KOPT-K1 (cell line): ENCODE data around the gene SLC46A1.

Experiments used
- H3K27ac ChIP-seq: fragments of 200-600 bp; sonication (generic); 2 replicates; pipeline ENCODE4 v1.5.1; 2016; ENCODE audit warnings: antibody characterized with exemption, mild to moderate bottlenecking, low read depth, low read length; ENCODE audit not compliant: poor library complexity, severe bottlenecking
- H3K36me3 ChIP-seq: fragments of 200-600 bp; sonication (generic); 2 replicates; pipeline ENCODE4 v1.5.1; 2017; ENCODE audit warnings: antibody characterized with exemption, mild to moderate bottlenecking, low read length, moderate library complexity; ENCODE audit not compliant: insufficient read depth
- H3K9me3 ChIP-seq: fragments of 200-600 bp; sonication (generic); 2 replicates; pipeline ENCODE4 v1.5.1; 2017; ENCODE audit warnings: antibody characterized with exemption, low read length, mild to moderate bottlenecking; ENCODE audit not compliant: insufficient read depth, poor library complexity, severe bottlenecking

SLC46A1 gene

GRCh38 chr17:28363776-28364650 lies 42.0 kb downstream of the SLC46A1 start:
- no peaks in the 10 kb centered on the region for H3K9me3 ChIP-seq
- peaks cover 52% of the 10 kb centered on the region for H3K36me3 ChIP-seq
- H3K27ac ChIP-seq, result no peak overlapping the region

GRCh38 chr17:28363186-28363585 lies 42.8 kb downstream of the SLC46A1 start:
- Histone ChIP-seq H3K9me3 (no peaks in the 10 kb centered on the region), H3K36me3 (peaks cover 52% of the 10 kb centered on the region)

GRCh38 chr17:28357901-28358197 lies 48.2 kb downstream of the SLC46A1 start:
- Histone ChIP-seq H3K27ac (peak overlapping the region; percentile 76), H3K9me3 (no peaks in the 10 kb centered on the region), H3K36me3 (peaks cover 59% of the 10 kb centered on the region)

More at GRCh38 chr17:28363186-28363585, 42.8 kb downstream of the SLC46A1 start:
- no peak overlapping the region for H3K27ac ChIP-seq

GRCh38 chr17:28357061-28357900 lies 48.7 kb downstream of the SLC46A1 start, which contains the start of gene POLDIP2:
TSS of gene POLDIP2 (minus strand) at chr17:28357527. CDS start at chr17:28357448, 79 bp downstream.
- Histone ChIP-seq H3K36me3 (peaks cover 59% of the 10 kb centered on the region), H3K9me3 (no peaks in the 10 kb centered on the region), H3K27ac (peak within 1 kb of the TSS; percentile 76)

GRCh38 chr17:28350271-28350670 lies 55.7 kb downstream of the SLC46A1 start:
- Histone ChIP-seq H3K27ac (no peak overlapping the region), H3K9me3 (no peaks in the 10 kb centered on the region), H3K36me3 (peaks cover 100% of the 10 kb centered on the region)

GRCh38 chr17:28348979-28349378 lies 57.0 kb downstream of the SLC46A1 start:
- Histone ChIP-seq H3K36me3 (peaks cover 100% of the 10 kb centered on the region), H3K9me3 (no peaks in the 10 kb centered on the region), H3K27ac (no peak overlapping the region)

- Histone ChIP-seq H3K36me3 (peaks cover 90% of the 10 kb centered on the region), H3K27ac (no peak overlapping the region), H3K9me3 (no peaks in the 10 kb centered on the region)
Observed at GRCh38 chr17:28347261-28347891, 58.6 kb downstream of the SLC46A1 start.

GRCh38 chr17:28346746-28347246 lies 59.2 kb downstream of the SLC46A1 start:
- Histone ChIP-seq H3K27ac (no peak overlapping the region), H3K36me3 (peaks cover 90% of the 10 kb centered on the region), H3K9me3 (no peaks in the 10 kb centered on the region)

- Histone ChIP-seq H3K36me3 (peaks cover 90% of the 10 kb centered on the region), H3K27ac (no peak overlapping the region), H3K9me3 (no peaks in the 10 kb centered on the region)
Observed at GRCh38 chr17:28346199-28346580, 59.8 kb downstream of the SLC46A1 start.

GRCh38 chr17:28345419-28346198 lies 60.4 kb downstream of the SLC46A1 start:
- Histone ChIP-seq H3K27ac (no peak overlapping the region), H3K36me3 (peaks cover 89% of the 10 kb centered on the region)

More at GRCh38 chr17:28345419-28346198, 60.4 kb downstream of the SLC46A1 start:
- no peaks in the 10 kb centered on the region for H3K9me3 ChIP-seq
